WTC11 (cell line): ENCODE measurements around the gene ZBP1. TPM values are rescaled to one million over a fixed set of nuclear protein-coding genes. Genes with fewer than 3 reads are reported as not detected.

Experiments used
- ATAC-seq: fragments of 200-7000 bp; cut with Tn5 transposase; 2 replicates; pipeline ENCODE4 v1.10.0; 2021; ENCODE audit warnings: mild to moderate bottlenecking, moderate library complexity
- CTCF ChIA-PET: fragments of 300-600 bp; sonication (Branson Sonifier 250); formaldehyde crosslinking; loops from one replicate; lab custom pipeline; 2021; ENCODE audit warnings: antibody characterized with exemption; lab: Charles Lee
- POLR2A ChIA-PET: fragments of 350-600 bp; sonication (Branson Sonifier 250); formaldehyde crosslinking; loops from one replicate; lab custom pipeline; 2021; ENCODE audit warnings: antibody characterized with exemption; lab: Charles Lee
- DNase-seq: peaks from one replicate; pipeline ENCODE4 v3.0.0; 2021; ENCODE audit warnings: low spot score
- H3K27ac Mint-ChIP-seq: 2 replicates; pipeline ENCODE4 v1.8.0; 2021; ENCODE audit warnings: mixed read lengths
- H3K27me3 Mint-ChIP-seq: 2 replicates; pipeline ENCODE4 v1.8.0; 2021; ENCODE audit warnings: low read depth, mild to moderate bottlenecking, moderate library complexity, mixed read lengths
- H3K36me3 Mint-ChIP-seq: 2 replicates; pipeline ENCODE4 v1.8.0; 2021; ENCODE audit warnings: mixed read lengths
- H3K4me1 Mint-ChIP-seq: 2 replicates; pipeline ENCODE4 v1.8.0; 2022; ENCODE audit warnings: mixed read lengths
- H3K4me3 Mint-ChIP-seq: 2 replicates; pipeline ENCODE4 v1.8.0; 2021; ENCODE audit warnings: mild to moderate bottlenecking, moderate library complexity, mixed read lengths
- H3K9me3 Mint-ChIP-seq: 2 replicates; pipeline ENCODE4 v1.8.0; 2021; ENCODE audit warnings: mixed read lengths
- CBFB ChIP-seq: sonication (generic); formaldehyde crosslinking; IDR thresholded peaks from 2 replicates; pipeline ENCODE4 v1.8.1; 2022; ENCODE audit warnings: mild to moderate bottlenecking, low read depth, missing genetic modification reagents
- ESRRA ChIP-seq: sonication (generic); formaldehyde crosslinking; IDR thresholded peaks from 2 replicates; pipeline ENCODE4 v1.8.1; 2022; ENCODE audit warnings: mild to moderate bottlenecking, missing genetic modification reagents, borderline replicate concordance
- GABPB1 ChIP-seq: sonication (generic); formaldehyde crosslinking; IDR thresholded peaks from 2 replicates; pipeline ENCODE4 v1.8.1; 2023; ENCODE audit warnings: mild to moderate bottlenecking, missing genetic modification reagents
- HMGA2 ChIP-seq: fragments of 250-450 bp; sonication (Bioruptor Pico); IDR thresholded peaks from 2 replicates; pipeline ENCODE4 v1.4.0; 2021; ENCODE audit warnings: mild to moderate bottlenecking, moderate library complexity
- NR1H2 ChIP-seq: sonication (generic); formaldehyde crosslinking; IDR thresholded peaks from 2 replicates; pipeline ENCODE4 v1.9.0; 2021; ENCODE audit warnings: mild to moderate bottlenecking, moderate library complexity, missing genetic modification reagents
- PRDM15 ChIP-seq: sonication (generic); formaldehyde crosslinking; IDR thresholded peaks from 2 replicates; pipeline ENCODE4 v1.8.0; 2022; ENCODE audit warnings: missing genetic modification reagents
- SP1 ChIP-seq: sonication (generic); formaldehyde crosslinking; conservative IDR thresholded peaks from 2 replicates; pipeline ENCODE4 v1.8.1; 2022; ENCODE audit warnings: missing genetic modification reagents
- TCF7 ChIP-seq: sonication (generic); formaldehyde crosslinking; IDR thresholded peaks from 2 replicates; pipeline ENCODE4 v1.8.0; 2022; ENCODE audit warnings: mild to moderate bottlenecking, low read depth, missing genetic modification reagents, moderate library complexity
- TP53 ChIP-seq: sonication (generic); formaldehyde crosslinking; IDR thresholded peaks from 2 replicates; pipeline ENCODE4 v1.8.1; 2023; ENCODE audit warnings: mild to moderate bottlenecking, missing genetic modification reagents
- ZBTB21 ChIP-seq: sonication (generic); formaldehyde crosslinking; IDR thresholded peaks from 2 replicates; pipeline ENCODE4 v1.8.1; 2023; ENCODE audit warnings: mild to moderate bottlenecking, missing genetic modification reagents, borderline replicate concordance
- ZNF232 ChIP-seq: sonication (generic); formaldehyde crosslinking; IDR thresholded peaks from 2 replicates; pipeline ENCODE4 v1.8.0; 2022; ENCODE audit warnings: mild to moderate bottlenecking, missing genetic modification reagents
- ZNF281 ChIP-seq: sonication (generic); formaldehyde crosslinking; IDR thresholded peaks from 2 replicates; pipeline ENCODE4 v1.8.0; 2023; ENCODE audit warnings: mild to moderate bottlenecking, missing genetic modification reagents
- ZNF396 ChIP-seq: fragments of 250-450 bp; sonication (Bioruptor Pico); IDR thresholded peaks from 2 replicates; pipeline ENCODE4 v1.8.0; 2021; ENCODE audit warnings: mild to moderate bottlenecking, moderate library complexity, borderline replicate concordance
- ZNF425 ChIP-seq: fragments of 250-450 bp; sonication (Bioruptor Pico); conservative IDR thresholded peaks from 2 replicates; pipeline ENCODE4 v1.9.0; 2021; ENCODE audit warnings: mild to moderate bottlenecking
- ZNF512 ChIP-seq: sonication (generic); formaldehyde crosslinking; IDR thresholded peaks from 2 replicates; pipeline ENCODE4 v1.8.1; 2022; ENCODE audit warnings: missing genetic modification reagents, borderline replicate concordance
- ZSCAN18 ChIP-seq: fragments of 250-450 bp; sonication (Bioruptor Pico); IDR thresholded peaks from 2 replicates; pipeline ENCODE4 v2.1.2; 2022; ENCODE audit warnings: mild to moderate bottlenecking, moderate library complexity
- total RNA-seq: library from RNA; stranded (reverse); gene quantifications from 3 replicates; pipeline ENCODE4 v1.2.3, GENCODE V29; 2021

Gene ZBP1
- total RNA-seq, 1 experiment from 2014 or later = not detected

GRCh38 chr20:57610261-57610952, 9.8 kb downstream of the ZBP1 start:
- ChIA-PET CTCF (interaction anchor here (0.7 to 5.8 kb wide), 8 partner anchors 9 to 477 kb away, joined by 3 to 37 read pairs (median 4); partner anchors contain the start of gene ZBP1), POLR2A (no interaction called here)
- TF ChIP-seq SP1 (CRISPR knock-in tag) (no peak), TP53 (CRISPR knock-in tag) (no peak), ESRRA (no peak), NR1H2 (CRISPR knock-in tag) (no peak), GABPB1 (CRISPR knock-in tag) (no peak), HMGA2 (no peak), ZSCAN18 (CRISPR knock-in tag) (no peak), ZNF396 (no peak), ZBTB21 (no peak), ZNF512 (CRISPR knock-in tag) (no peak), ZNF232 (CRISPR knock-in tag) (no peak), ZNF281 (CRISPR knock-in tag) (no peak), ZNF425 (CRISPR knock-in tag) (no peak), CBFB (CRISPR knock-in tag) (no peak), PRDM15 (no peak), TCF7 (CRISPR knock-in tag) (no peak)
- Mint-ChIP-seq H3K27me3 (no peaks in the 10 kb centered on the region), H3K4me3 (no peak overlapping the region), H3K9me3 (no peaks in the 10 kb centered on the region), H3K4me1 (peaks cover 7% of the 10 kb centered on the region; the same call in 1 of the 2 replicates), H3K36me3 (no peaks in the 10 kb centered on the region), H3K27ac (no peak overlapping the region)
- DNase-seq (no peak), ATAC-seq (no peak)
